ENCODE measurements around the gene SGMS1. TPM values are rescaled to one million over a fixed set of nuclear protein-coding genes. Genes with fewer than 3 reads are reported as not detected.
A peak's percentile ranks its signal among the peaks of the same experiment; 100 is the strongest.

Gene SGMS1
- total RNA-seq, 4 donors from 2014 or later: 107 to 234 (median 134) TPM

- Histone ChIP-seq H3K36me3 (no peaks in the 10 kb centered on the region), H3K4me1 (peaks cover 0 to 84% (median 44%) of the 10 kb centered on the region in 4 donors), H3K9me3 (no peaks in the 10 kb centered on the region), H3K27ac (peak overlapping the region in 2 of 4 donors; percentile 58 to 62), H3K4me3 (no peak overlapping the region), H3K27me3 (no peaks in the 10 kb centered on the region)
- DNase-seq (ENCODE audit: low spot score in 2 of 2): no peak
- TF ChIP-seq CTCF (IDR thresholded peaks at IDR 0.05) (no peak), EP300 (IDR thresholded peaks at IDR 0.05) (no peak), POLR2A (IDR thresholded peaks at IDR 0.05) (no peak)
- WGBS, 2 donors: 77 to 82% methylated on average over 6 of the region's 6 CpGs
These were observed 20.5 kb downstream of the SGMS1 start for GRCh38 chr10:50603151-50603850.

- TF ChIP-seq EP300 (IDR thresholded peaks at IDR 0.05): no peak
- TF ChIP-seq CTCF (IDR thresholded peaks at IDR 0.05): no peak
- no peak for TF ChIP-seq POLR2A (IDR thresholded peaks at IDR 0.05)
- Histone ChIP-seq H3K27ac (no peak overlapping the region), H3K27me3 (no peaks in the 10 kb centered on the region), H3K9me3 (no peaks in the 10 kb centered on the region), H3K4me3 (no peak overlapping the region), H3K36me3 (no peaks in the 10 kb centered on the region), H3K4me1 (peaks cover 0 to 71% (median 37%) of the 10 kb centered on the region in 4 donors)
- WGBS, 2 donors: 86 to 100% methylated on average over 1 of the region's 1 CpG
- no peak for DNase-seq (ENCODE audit: low spot score in 2 of 2)
These were observed 21.8 kb downstream of the SGMS1 start for GRCh38 chr10:50601974-50602373.

DNA sequence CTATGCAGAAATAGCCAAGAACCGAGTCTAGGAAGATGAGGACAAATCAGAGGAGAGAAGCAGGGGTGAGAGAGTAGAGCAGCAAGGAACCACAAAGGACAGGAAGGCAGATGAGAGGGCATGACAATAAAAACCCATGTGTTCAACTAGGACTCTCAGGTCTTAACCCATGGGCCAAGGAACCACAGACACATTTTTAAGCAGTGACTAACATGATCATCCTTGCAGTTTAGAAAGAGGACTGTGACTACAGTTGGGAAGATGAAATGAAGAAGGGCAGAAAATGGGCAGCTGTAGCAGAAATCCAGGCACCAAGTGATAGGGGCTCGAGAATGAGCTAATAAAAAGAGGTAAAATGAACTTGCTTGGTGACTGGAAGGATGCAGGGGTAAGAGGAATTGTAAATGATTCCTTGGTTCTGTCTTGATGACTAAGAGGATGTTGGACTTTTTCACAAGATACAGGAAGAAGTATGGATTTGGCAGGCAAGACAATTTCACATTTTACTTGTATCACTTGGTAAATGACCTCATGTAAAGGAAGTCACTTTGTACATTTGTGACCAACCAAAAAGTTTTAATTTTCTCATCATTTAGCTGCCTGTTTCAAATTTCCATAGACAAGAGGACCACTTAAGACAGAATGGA lies 22.8 kb downstream of the SGMS1 start:
- 67 to 90% methylated on average over 2 of the region's 2 CpGs for WGBS, 2 donors
- TF ChIP-seq EP300 (IDR thresholded peaks at IDR 0.05): no peak
- no peak for TF ChIP-seq CTCF (IDR thresholded peaks at IDR 0.05)
- TF ChIP-seq POLR2A (IDR thresholded peaks at IDR 0.05): no peak
- H3K4me1 ChIP-seq: peaks cover 0 to 62% (median 31%) of the 10 kb centered on the region in 4 donors
- no peak overlapping the region for H3K4me3 ChIP-seq
- no peak for DNase-seq (ENCODE audit: low spot score in 2 of 2)
- no peaks in the 10 kb centered on the region for H3K36me3 ChIP-seq
- H3K27me3 ChIP-seq: no peaks in the 10 kb centered on the region
- no peak overlapping the region for H3K27ac ChIP-seq
- no peaks in the 10 kb centered on the region for H3K9me3 ChIP-seq

DNA sequence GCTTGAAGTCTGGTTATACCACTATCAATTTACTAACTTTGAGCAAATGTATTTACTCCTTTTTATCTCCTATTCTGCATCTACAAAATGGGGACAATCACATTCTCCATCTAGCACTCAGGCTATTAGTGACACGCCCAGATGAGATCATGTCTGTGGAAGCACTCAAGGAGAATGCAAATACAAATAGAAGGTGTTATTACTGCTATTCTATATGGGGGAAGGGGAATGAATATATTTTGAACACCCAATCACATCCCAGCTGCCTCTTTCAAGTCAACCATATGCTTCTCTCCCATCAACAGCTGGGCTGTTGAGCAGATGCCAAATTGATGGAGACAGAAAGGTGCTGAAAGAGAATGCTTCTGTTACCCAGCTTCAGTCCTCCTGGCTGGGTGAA lies 23.5 kb downstream of the SGMS1 start:
- H3K36me3 ChIP-seq: no peaks in the 10 kb centered on the region
- no peaks in the 10 kb centered on the region for H3K27me3 ChIP-seq
- no peak overlapping the region for H3K4me3 ChIP-seq
- peaks cover 0 to 55% (median 27%) of the 10 kb centered on the region in 4 donors for H3K4me1 ChIP-seq
- WGBS, 2 donors: 84 to 89% methylated on average over 1 of the region's 1 CpG
- H3K27ac ChIP-seq: peak overlapping the region in 1 of 4 donors; percentile 17
- TF ChIP-seq CTCF (IDR thresholded peaks at IDR 0.05): no peak
- no peaks in the 10 kb centered on the region for H3K9me3 ChIP-seq
- DNase-seq (ENCODE audit: low spot score in 2 of 2): no peak

DNA sequence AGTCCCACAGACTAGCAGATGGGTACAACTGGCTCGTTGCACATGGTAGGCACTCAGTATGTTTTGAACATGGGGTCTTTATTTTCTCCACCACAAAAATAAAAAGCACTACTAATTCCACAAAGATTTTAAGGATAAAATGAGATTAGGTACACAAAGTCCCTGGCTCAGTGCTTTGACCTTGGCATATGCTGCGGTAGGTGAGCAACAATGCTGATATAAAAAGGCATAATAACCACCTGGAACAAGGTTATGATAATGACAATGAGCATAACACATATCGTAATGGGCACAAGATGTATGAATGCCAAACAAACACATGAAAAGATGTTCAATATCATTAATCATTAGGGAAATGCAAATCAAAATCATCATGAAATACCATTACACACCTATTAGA lies 26.9 kb downstream of the SGMS1 start:
- Histone ChIP-seq H3K9me3 (no peaks in the 10 kb centered on the region), H3K36me3 (no peaks in the 10 kb centered on the region), H3K4me1 (peaks cover 0 to 31% (median 0%) of the 10 kb centered on the region in 4 donors), H3K4me3 (no peak overlapping the region), H3K27ac (no peak overlapping the region), H3K27me3 (no peaks in the 10 kb centered on the region)
- TF ChIP-seq CTCF (IDR thresholded peaks at IDR 0.05) (no peak), POLR2A (IDR thresholded peaks at IDR 0.05) (no peak), EP300 (IDR thresholded peaks at IDR 0.05) (no peak)
- no peak for DNase-seq (ENCODE audit: low spot score in 2 of 2)
- 94 to 99% methylated on average over 3 of the region's 3 CpGs for WGBS, 2 donors
